H1 (cell line): ENCODE data around the gene PLEKHG4. TPM values are rescaled to one million over a fixed set of nuclear protein-coding genes. Genes with fewer than 3 reads are reported as not detected.

Experiments
- CTCF ChIA-PET: fragments of 300-600 bp; sonication (Branson Sonifier 250); formaldehyde crosslinking; loops from one replicate; lab custom pipeline; 2021; ENCODE audit not compliant: partially characterized antibody; lab: Charles Lee
- POLR2A ChIA-PET: fragments of 300-600 bp; sonication (Branson Sonifier 250); formaldehyde crosslinking; loops from one replicate; lab custom pipeline; 2021; ENCODE audit warnings: inconsistent platforms; ENCODE audit not compliant: partially characterized antibody; lab: Charles Lee
- DNase-seq, 2 experiments: peaks; one replicate each; pipeline versions ENCODE4 v3.0.0 to v3.0.0-alpha.2; 2010 to 2022; ENCODE audit warnings: low spot score in 2 of 2, low read depth in 1 of 2, mixed read lengths in 1 of 2
- FAIRE-seq: peaks from 2 replicates; lab custom pipeline; 2011; peaks lifted over from hg19 to GRCh38; lab: Jason Lieb, UNC
- H2AFZ ChIP-seq: 2 replicates; pipeline ENCODE4 v1.8.1; 2012; ENCODE audit warnings: low read length, inconsistent platforms
- H2AK5ac ChIP-seq: 2 replicates; pipeline ENCODE4 v1.6.1; 2013; ENCODE audit warnings: low read depth, low read length
- H2BK120ac ChIP-seq: replicated peaks from 2 replicates; pipeline ENCODE3; 2013; ENCODE audit warnings: low read depth, low read length, inconsistent platforms
- H2BK12ac ChIP-seq: 2 replicates; pipeline ENCODE4 v1.6.1; 2013; ENCODE audit warnings: low read depth, low read length
- H2BK15ac ChIP-seq: 2 replicates; pipeline ENCODE4 v1.6.1; 2013; ENCODE audit warnings: low read length
- H2BK20ac ChIP-seq: 2 replicates; pipeline ENCODE4 v1.6.1; 2013; ENCODE audit warnings: low read length
- H2BK5ac ChIP-seq: 2 replicates; pipeline ENCODE4 v1.6.1; 2013; ENCODE audit warnings: low read depth, low read length
- H3K14ac ChIP-seq: 2 replicates; pipeline ENCODE4 v1.6.1; 2013; ENCODE audit warnings: inconsistent platforms; ENCODE audit not compliant: insufficient read length
- H3K18ac ChIP-seq: 2 replicates; pipeline ENCODE4 v1.6.1; 2013; ENCODE audit warnings: low read length; ENCODE audit errors: extremely low read depth
- H3K23ac ChIP-seq: 2 replicates; pipeline ENCODE4 v1.6.1; 2013; ENCODE audit warnings: inconsistent platforms; ENCODE audit not compliant: insufficient read length
- H3K23me2 ChIP-seq: 2 replicates; pipeline ENCODE4 v1.6.1; 2013; ENCODE audit warnings: low read depth, low read length
- H3K27ac ChIP-seq: 2 replicates; pipeline ENCODE4 v1.6.1; 2011; ENCODE audit warnings: low read depth, low read length, inconsistent platforms
- H3K27me3 ChIP-seq, 4 experiments: replicated peaks in 1 of 4; 1 replicate in 1 of 4; 2 replicates in 3 of 4; pipeline versions ENCODE4 v1.6.1 to v1.8.1; 2011 to 2013; ENCODE audit warnings: low read length in 3 of 4, mild to moderate bottlenecking in 3 of 4, inconsistent platforms in 2 of 4, mixed read lengths in 2 of 4, moderate library complexity in 1 of 4; ENCODE audit not compliant: control insufficient read depth in 3 of 4, insufficient read depth in 3 of 4; ENCODE audit errors: extremely low read depth in 1 of 4
- H3K36me3 ChIP-seq, 4 experiments: 2 replicates each; pipeline versions ENCODE4 v1.6.1 to v1.8.1; 2011 to 2013; ENCODE audit warnings: mild to moderate bottlenecking in 4 of 4, low read length in 3 of 4, moderate library complexity in 2 of 4, control low read depth in 1 of 4, inconsistent platforms in 1 of 4; ENCODE audit not compliant: insufficient read depth in 4 of 4, control insufficient read depth in 2 of 4
- H3K4ac ChIP-seq: replicated peaks from 2 replicates; pipeline ENCODE3; 2013; ENCODE audit warnings: low read length, low read depth, mixed read lengths, inconsistent platforms; ENCODE audit not compliant: insufficient read length
- H3K4me1 ChIP-seq, 4 experiments: replicated peaks in 1 of 4; 1 replicate in 1 of 4; 2 replicates in 3 of 4; pipeline versions ENCODE4 v1.6.1 to v1.8.1; 2011 to 2013; ENCODE audit warnings: low read length in 3 of 4, inconsistent platforms in 2 of 4, mixed read lengths in 1 of 4; ENCODE audit not compliant: insufficient read depth in 4 of 4, control insufficient read depth in 3 of 4
- H3K4me2 ChIP-seq, 2 experiments: 2 replicates each; pipeline versions ENCODE4 v1.6.1 to v1.8.1; 2011 to 2013; ENCODE audit warnings: low read depth in 2 of 2, low read length in 2 of 2, control low read depth in 1 of 2, inconsistent platforms in 1 of 2, mild to moderate bottlenecking in 1 of 2; ENCODE audit not compliant: insufficient read depth in 1 of 2
- H3K4me3 ChIP-seq, 4 experiments: fragments of 200-600, 300-600 bp in 1 of 4; sonication (generic), shearing (Covaris generic), sonication (Bioruptor Twin) in 1 of 4; 2 replicates each; pipeline versions ENCODE4 v1.5.1 to v1.8.1; 2011 to 2016; ENCODE audit warnings: low read length in 4 of 4, low read depth in 3 of 4, control low read depth in 2 of 4, inconsistent platforms in 2 of 4, mild to moderate bottlenecking in 2 of 4, mixed read lengths in 1 of 4, moderate library complexity in 1 of 4; ENCODE audit not compliant: insufficient read depth in 2 of 4; ENCODE audit errors: extremely low read depth in 1 of 4
- H3K56ac ChIP-seq: replicated peaks from 2 replicates; pipeline ENCODE3; 2013; ENCODE audit warnings: low read depth, mild to moderate bottlenecking, mixed read lengths, low read length, inconsistent platforms; ENCODE audit not compliant: insufficient read length
- H3K79me1 ChIP-seq: 2 replicates; pipeline ENCODE4 v1.6.1; 2013; ENCODE audit warnings: low read depth, low read length, control low read depth
- H3K79me2 ChIP-seq, 2 experiments: 2 replicates each; pipeline versions ENCODE4 v1.6.1 to v1.8.1; 2012 to 2013; ENCODE audit warnings: low read length in 2 of 2, mild to moderate bottlenecking in 2 of 2, inconsistent platforms in 1 of 2; ENCODE audit not compliant: insufficient read depth in 2 of 2, control insufficient read depth in 1 of 2
- H3K9ac ChIP-seq, 4 experiments: replicated peaks in 1 of 4; 1 replicate in 1 of 4; 2 replicates in 3 of 4; pipeline versions ENCODE4 v1.6.1 to v1.8.1; 2011 to 2013; ENCODE audit warnings: low read depth in 3 of 4, low read length in 3 of 4, control low read depth in 2 of 4, mild to moderate bottlenecking in 2 of 4, moderate library complexity in 2 of 4, inconsistent platforms in 1 of 4; ENCODE audit errors: extremely low read depth in 1 of 4
- H3K9me3 ChIP-seq, 2 experiments: 2 replicates each; pipeline versions ENCODE4 v1.6.1 to v1.8.1; 2012 to 2013; ENCODE audit warnings: mild to moderate bottlenecking in 2 of 2, moderate library complexity in 2 of 2, control low read depth in 1 of 2, inconsistent platforms in 1 of 2, low read depth in 1 of 2, low read length in 1 of 2, mixed read lengths in 1 of 2; ENCODE audit not compliant: insufficient read depth in 2 of 2
- H4K20me1 ChIP-seq, 2 experiments: replicated peaks in 1 of 2; 2 replicates each; pipeline versions ENCODE3 to v1.8.1; 2011 to 2013; ENCODE audit warnings: inconsistent platforms in 2 of 2, low read length in 2 of 2, mild to moderate bottlenecking in 1 of 2; ENCODE audit not compliant: insufficient read depth in 2 of 2, control insufficient read depth in 1 of 2
- H4K5ac ChIP-seq: 2 replicates; pipeline ENCODE4 v1.6.1; 2013; ENCODE audit warnings: low read length, low read depth, mixed read lengths, inconsistent platforms; ENCODE audit not compliant: insufficient read length
- H4K8ac ChIP-seq: 2 replicates; pipeline ENCODE4 v1.8.0; 2013; ENCODE audit warnings: mild to moderate bottlenecking, moderate library complexity, low read length, inconsistent platforms; ENCODE audit not compliant: insufficient read depth; ENCODE audit errors: extremely low read depth
- H4K91ac ChIP-seq: replicated peaks from 2 replicates; pipeline ENCODE3; 2013; ENCODE audit warnings: low read length, mixed read lengths, inconsistent platforms; ENCODE audit not compliant: insufficient read length
- CBX8 ChIP-seq: fragments of 300-800, 300-1000 bp; sonication (generic); IDR thresholded peaks from 2 replicates; pipeline ENCODE4 v1.7.1; 2016; ENCODE audit warnings: low read depth, low read length, borderline replicate concordance
- CHD1 ChIP-seq: IDR thresholded peaks from 2 replicates; pipeline ENCODE4 v1.6.1; 2012; ENCODE audit warnings: low read depth, low read length, improper control_type of control experiment
- CTCF ChIP-seq, 3 experiments: IDR thresholded peaks; 1 replicate in 2 of 3; 2 replicates in 1 of 3; pipeline versions ENCODE4 v1.5.1 to v1.6.1; 2011; ENCODE audit warnings: low read length in 3 of 3, mild to moderate bottlenecking in 3 of 3, inconsistent platforms in 2 of 3, low read depth in 1 of 3, moderate library complexity in 1 of 3; ENCODE audit not compliant: insufficient read depth in 1 of 3; ENCODE audit errors: control extremely low read depth in 1 of 3
- FOSL1 ChIP-seq: IDR thresholded peaks from 2 replicates; pipeline ENCODE4 v1.6.1; 2011; ENCODE audit warnings: mild to moderate bottlenecking, low read depth, low read length, moderate library complexity; ENCODE audit not compliant: insufficient read depth
- JUND ChIP-seq: IDR thresholded peaks from 2 replicates; pipeline ENCODE4 v1.6.1; 2011; ENCODE audit warnings: mild to moderate bottlenecking, improper control_type of control experiment, low read length
- RAD21 ChIP-seq, 2 experiments: IDR thresholded peaks in 1 of 2; conservative IDR thresholded peaks in 1 of 2; 2 replicates each; pipeline ENCODE4 v1.6.1; 2011; ENCODE audit warnings: low read depth in 2 of 2, low read length in 2 of 2, improper control_type of control experiment in 1 of 2, inconsistent platforms in 1 of 2, mild to moderate bottlenecking in 1 of 2, moderate library complexity in 1 of 2
- SIN3A ChIP-seq, 2 experiments: IDR thresholded peaks in 1 of 2; conservative IDR thresholded peaks in 1 of 2; 2 replicates each; pipeline ENCODE4 v1.6.1; 2011 to 2012; ENCODE audit warnings: low read length in 2 of 2, improper control_type of control experiment in 1 of 2, low read depth in 1 of 2, mild to moderate bottlenecking in 1 of 2
- SP1 ChIP-seq: IDR thresholded peaks from 2 replicates; pipeline ENCODE4 v1.6.1; 2011; ENCODE audit warnings: low read depth, low read length
- USF2 ChIP-seq: IDR thresholded peaks from 2 replicates; pipeline ENCODE4 v1.6.1; 2011; ENCODE audit warnings: low read length, improper control_type of control experiment
- WGBS, 2 experiments: shearing (Covaris generic) in 1 of 2; methylation state at CpG; one replicate each; pipeline versions ENCODE4 v1.1.6 to v1.1.7; 2013 to 2015; ENCODE audit warnings: low lambda C conversion rate in 2 of 2, mixed read lengths in 2 of 2, inconsistent platforms in 1 of 2, low coverage in 1 of 2, missing lambda C conversion rate in 1 of 2; ENCODE audit not compliant: insufficient replicate concordance in 2 of 2, insufficient coverage in 1 of 2, insufficient read length in 1 of 2; ENCODE audit errors: extremely low coverage in 1 of 2, missing lambda C conversion rate in 1 of 2; 5-methylcytosine and 5-hydroxymethylcytosine counted together
- polyA plus RNA-seq, 7 experiments: library from polyadenylated mRNA; depleted of rRNA in 3 of 7; stranded (reverse) in 5 of 7; unstranded in 2 of 7; fragments of >200 nt in 5 of 7; fragments of 200-250 nt in 2 of 7; gene quantifications; 1 replicate in 5 of 7; 2 replicates in 1 of 7; 4 replicates in 1 of 7; pipeline versions ENCODE4 v1.2.1 to v1.2.3, GENCODE V29; 2011 to 2013; ENCODE audit warnings: missing spikeins in 2 of 7, mixed read lengths in 2 of 7
- total RNA-seq: library from RNA; stranded (reverse); fragmentation: NEBNext Ultra II Directional; extraction: Animal tissue kit (Norgen Biotek cat#: 25700); gene quantifications from 2 replicates; pipeline ENCODE4 v1.2.1, GENCODE V29; 2021

PLEKHG4 gene
- total and polyA plus RNA-seq, 2 of the 8 experiments (the other 6 are each of a cell fraction or from before 2014, with no cell fraction given): 7.7 to 11.1 TPM

- Histone ChIP-seq H2BK20ac (no peak overlapping the region), H3K9ac (no peak overlapping the region), H3K79me2 (no peaks in the 10 kb centered on the region)
- TF ChIP-seq USF2 (no peak), CHD1 (no peak), SP1 (no peak), RAD21 (IDR thresholded peaks at IDR 0.05 in 1 of 2, conservative IDR thresholded peaks at IDR 0.05 in 1 of 2; ENCODE audit: low read depth in 2 of 2, low read length in 2 of 2) (peak in 1 of 2 experiments; percentile 39; a peak in 2 of 4 replicates), SIN3A (conservative IDR thresholded peaks at IDR 0.05 in 1 of 2, IDR thresholded peaks at IDR 0.05 in 1 of 2; ENCODE audit: low read depth in 1 of 2, low read length in 2 of 2) (no peak), CTCF (IDR thresholded peaks at IDR 0.05; ENCODE audit: control extremely low read depth in 1 of 3, insufficient read depth in 1 of 3, low read depth in 1 of 3, low read length in 3 of 3) (peak; percentile 40 to 52 (median 49)), JUND (no peak), CBX8 (no peak), FOSL1 (no peak)
- TF ChIP-seq, all 59 proteins: peak for 2
- Histone ChIP-seq H3K36me3 (no peaks in the 10 kb centered on the region), H3K56ac (no peak overlapping the region), H3K4ac (no peak overlapping the region), H2AFZ (no peak overlapping the region), H3K23ac (no peak overlapping the region), H2BK12ac (no peak overlapping the region), H2BK15ac (no peak overlapping the region), H3K14ac (no peak overlapping the region), H2BK120ac (no peak overlapping the region), H3K4me1 (no peaks in the 10 kb centered on the region; a peak in 1 of 7 replicates), H3K4me3 (no peak overlapping the region), H3K9me3 (no peaks in the 10 kb centered on the region), H3K27ac (no peak overlapping the region), H4K5ac (no peak overlapping the region), H2AK5ac (no peak overlapping the region), H3K27me3 (no peaks in the 10 kb centered on the region; a peak in 1 of 7 replicates), H4K91ac (no peak overlapping the region), H3K23me2 (no peaks in the 10 kb centered on the region), H4K20me1 (peaks cover 2% of the 10 kb centered on the region in 2 experiments), H2BK5ac (no peak overlapping the region), H4K8ac (no peak overlapping the region), H3K4me2 (no peak overlapping the region), H3K18ac (no peak overlapping the region), H3K79me1 (no peaks in the 10 kb centered on the region)
- CTCF ChIA-PET: interaction anchor here (0.7 to 14.4 kb wide), 15 partner anchors 10 to 298 kb away, joined by 3 to 217 read pairs (median 3); partner anchors contain the start of genes FHOD1, KCTD19, LRRC36 and PLEKHG4
- POLR2A ChIA-PET: interaction anchor here (0.5 to 2.8 kb wide), 6 partner anchors 10 to 66 kb away, joined by 3 to 12 read pairs (median 4); partner anchors contain the start of gene SLC9A5
- FAIRE-seq (no peak), DNase-seq (peak in 1 of 2 experiments; percentile 58)
- WGBS, 2 experiments: 91% methylated on average over 9 of the region's 9 CpGs; no CpG with 5 or more reads in 1 of the 2 experiments
Measured at GRCh38 chr16:67264277-67264676, 15.1 kb upstream of the PLEKHG4 start.
